NCI-H1417 treated with DMSO at 0.1 percent for 48 hours (cell line): Measurements from ENCODE around the gene FIBCD1.

ENCODE experiments used
- DNase-seq: peaks from one replicate; lab custom pipeline; 2025; lab: John Stamatoyannopoulos, UW

The FIBCD1 gene

GRCh38 chr9:130936285-130937117 is 2.5 kb downstream of the FIBCD1 start:
- DNase-seq = no peak

- DNase-seq = no peak
Observed at GRCh38 chr9:130935648-130936271, 3.3 kb downstream of the FIBCD1 start.

- DNase-seq = no peak
Observed at GRCh38 chr9:130934702-130935647, 4.1 kb downstream of the FIBCD1 start.

- no peak for DNase-seq
Observed at GRCh38 chr9:130934246-130934645, 4.8 kb downstream of the FIBCD1 start.

GRCh38 chr9:130933114-130934046 is 5.7 kb downstream of the FIBCD1 start:
- no peak for DNase-seq

- no peak for DNase-seq
Observed at GRCh38 chr9:130932255-130933079, 6.6 kb downstream of the FIBCD1 start.

GRCh38 chr9:130931508-130932254 is 7.4 kb downstream of the FIBCD1 start:
- DNase-seq = no peak

- DNase-seq = no peak
Observed at GRCh38 chr9:130930804-130931349, 8.2 kb downstream of the FIBCD1 start.

- DNase-seq = no peak
Observed at GRCh38 chr9:130930132-130930803, 8.8 kb downstream of the FIBCD1 start.

GRCh38 chr9:130929571-130930038 is 9.4 kb downstream of the FIBCD1 start:
- DNase-seq = no peak

GRCh38 chr9:130927995-130928900 is 10.8 kb downstream of the FIBCD1 start:
- no peak for DNase-seq

- DNase-seq = no peak
Observed at GRCh38 chr9:130927338-130927737, 11.7 kb downstream of the FIBCD1 start.

- no peak for DNase-seq
Observed at GRCh38 chr9:130925050-130925678, 13.9 kb downstream of the FIBCD1 start.

- DNase-seq = no peak
Observed at GRCh38 chr9:130924448-130924788, 14.6 kb downstream of the FIBCD1 start.

GRCh38 chr9:130923611-130924447 is 15.2 kb downstream of the FIBCD1 start:
- no peak for DNase-seq

- DNase-seq = no peak
Observed at GRCh38 chr9:130922893-130923610, 16.0 kb downstream of the FIBCD1 start.
